ENCODE data around the gene MAN1A1. TPM values are rescaled to one million over a fixed set of nuclear protein-coding genes. Genes with fewer than 3 reads are reported as not detected.

Gene MAN1A1
- total RNA-seq, 2 donors from 2014 or later = 17.9 to 27.9 TPM

DNA sequence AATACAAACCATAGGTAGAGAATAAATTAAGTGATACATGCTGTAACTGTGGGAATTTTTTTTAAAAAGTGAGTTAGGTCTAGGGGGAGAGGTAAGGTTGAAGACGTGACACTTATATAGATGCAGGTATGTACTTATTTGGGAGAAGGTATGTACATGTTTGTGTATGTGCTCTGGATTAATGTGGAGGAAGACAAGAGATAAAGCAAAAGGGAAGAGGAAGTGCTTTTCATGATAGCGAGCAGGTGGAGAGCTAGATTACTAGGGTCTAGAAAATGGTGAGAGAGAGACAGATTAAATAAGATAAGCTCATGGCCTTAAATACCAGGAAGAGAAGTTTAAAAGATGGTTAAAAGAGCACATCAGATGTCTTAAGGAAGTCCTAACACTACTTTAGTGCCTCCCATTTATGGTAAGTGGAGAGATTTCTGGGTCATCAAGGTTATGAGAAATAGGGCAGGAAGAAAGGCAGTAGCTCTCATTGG, 92.5 kb downstream of the MAN1A1 start:
- Histone ChIP-seq H3K4me3 (no peak overlapping the region), H3K9me3 (no peaks in the 10 kb centered on the region), H3K27me3 (replicated peaks; ENCODE audit: insufficient read depth) (no peaks in the 10 kb centered on the region), H3K4me1 (replicated peaks) (no peaks in the 10 kb centered on the region), H3K36me3 (no peaks in the 10 kb centered on the region), H3K27ac (no peak overlapping the region)
- TF ChIP-seq POLR2A (IDR thresholded peaks at IDR 0.05) = no peak
- TF ChIP-seq, protein P1, sequence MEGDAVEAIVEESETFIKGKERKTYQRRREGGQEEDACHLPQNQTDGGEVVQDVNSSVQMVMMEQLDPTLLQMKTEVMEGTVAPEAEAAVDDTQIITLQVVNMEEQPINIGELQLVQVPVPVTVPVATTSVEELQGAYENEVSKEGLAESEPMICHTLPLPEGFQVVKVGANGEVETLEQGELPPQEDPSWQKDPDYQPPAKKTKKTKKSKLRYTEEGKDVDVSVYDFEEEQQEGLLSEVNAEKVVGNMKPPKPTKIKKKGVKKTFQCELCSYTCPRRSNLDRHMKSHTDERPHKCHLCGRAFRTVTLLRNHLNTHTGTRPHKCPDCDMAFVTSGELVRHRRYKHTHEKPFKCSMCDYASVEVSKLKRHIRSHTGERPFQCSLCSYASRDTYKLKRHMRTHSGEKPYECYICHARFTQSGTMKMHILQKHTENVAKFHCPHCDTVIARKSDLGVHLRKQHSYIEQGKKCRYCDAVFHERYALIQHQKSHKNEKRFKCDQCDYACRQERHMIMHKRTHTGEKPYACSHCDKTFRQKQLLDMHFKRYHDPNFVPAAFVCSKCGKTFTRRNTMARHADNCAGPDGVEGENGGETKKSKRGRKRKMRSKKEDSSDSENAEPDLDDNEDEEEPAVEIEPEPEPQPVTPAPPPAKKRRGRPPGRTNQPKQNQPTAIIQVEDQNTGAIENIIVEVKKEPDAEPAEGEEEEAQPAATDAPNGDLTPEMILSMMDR (IDR thresholded peaks at IDR 0.05) = no peak
- DNase-seq (ENCODE audit: low spot score) = no peak
- 88% methylated on average over 2 of the region's 2 CpGs for WGBS
- intact Hi-C loops (cut with DNase I) = no loop called here

DNA sequence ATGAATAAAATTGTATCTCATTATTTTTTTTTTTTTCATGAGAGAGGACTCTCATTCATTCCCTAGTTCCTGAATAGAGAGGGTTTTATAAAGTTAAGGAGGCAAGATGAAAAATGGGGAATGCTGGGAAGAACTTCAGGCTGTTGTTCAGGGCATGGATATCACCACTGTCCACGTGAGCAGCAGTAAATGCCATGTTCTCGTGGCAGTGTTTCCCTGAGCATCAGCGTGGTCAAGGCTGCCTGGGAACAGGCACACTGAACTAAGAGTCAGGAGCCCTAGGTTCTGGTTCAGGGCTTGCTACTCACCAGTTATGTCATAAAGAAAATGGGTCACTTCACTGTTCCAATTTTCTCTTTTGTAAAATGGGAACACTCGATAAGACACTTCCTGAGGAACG, 93.2 kb downstream of the MAN1A1 start:
- Histone ChIP-seq H3K36me3 (no peaks in the 10 kb centered on the region), H3K27me3 (replicated peaks; ENCODE audit: insufficient read depth) (no peaks in the 10 kb centered on the region), H3K4me1 (replicated peaks) (no peaks in the 10 kb centered on the region), H3K4me3 (no peak overlapping the region), H3K9me3 (no peaks in the 10 kb centered on the region), H3K27ac (no peak overlapping the region)
- intact Hi-C loops (cut with DNase I) = no loop called here
- TF ChIP-seq POLR2AphosphoS5 (IDR thresholded peaks at IDR 0.05) (no peak), POLR2A (IDR thresholded peaks at IDR 0.05) (no peak)
- TF ChIP-seq, protein P1 (IDR thresholded peaks at IDR 0.05) = no peak
- no peak for DNase-seq (ENCODE audit: low spot score)
- 92% methylated on average over 5 of the region's 5 CpGs for WGBS

DNA sequence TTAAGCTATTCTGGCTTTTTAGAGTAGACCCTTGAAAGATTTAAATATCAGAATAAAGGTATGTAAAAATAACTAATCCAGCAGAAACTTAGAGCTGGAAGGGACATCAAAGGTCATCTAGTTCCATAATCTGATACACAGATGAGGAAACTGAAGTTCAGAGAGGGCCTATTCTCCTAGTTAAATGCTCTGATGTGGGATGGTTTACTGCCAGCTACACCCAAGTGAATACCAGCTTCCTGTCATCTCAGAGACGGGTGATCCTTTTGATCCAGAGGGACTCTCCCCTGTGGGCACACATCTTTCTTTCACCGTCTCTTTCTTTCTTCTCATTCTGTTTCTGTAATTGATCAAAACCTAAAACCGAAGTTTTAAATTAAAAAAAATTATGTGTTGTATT, 94.1 kb downstream of the MAN1A1 start:
- H3K27ac ChIP-seq = no peak overlapping the region
- H3K36me3 ChIP-seq = no peaks in the 10 kb centered on the region
- H3K4me3 ChIP-seq = no peak overlapping the region
- WGBS = 94% methylated on average over 3 of the region's 3 CpGs
- intact Hi-C loops (cut with DNase I) = no loop called here
- DNase-seq (ENCODE audit: low spot score) = no peak
- no peaks in the 10 kb centered on the region for H3K9me3 ChIP-seq
- H3K27me3 ChIP-seq (replicated peaks; ENCODE audit: insufficient read depth) = no peaks in the 10 kb centered on the region
- TF ChIP-seq, protein P1 (IDR thresholded peaks at IDR 0.05) = no peak
- no peak for TF ChIP-seq POLR2A (IDR thresholded peaks at IDR 0.05)
- TF ChIP-seq POLR2AphosphoS5 (IDR thresholded peaks at IDR 0.05) = no peak
- H3K4me1 ChIP-seq (replicated peaks) = no peaks in the 10 kb centered on the region

DNA sequence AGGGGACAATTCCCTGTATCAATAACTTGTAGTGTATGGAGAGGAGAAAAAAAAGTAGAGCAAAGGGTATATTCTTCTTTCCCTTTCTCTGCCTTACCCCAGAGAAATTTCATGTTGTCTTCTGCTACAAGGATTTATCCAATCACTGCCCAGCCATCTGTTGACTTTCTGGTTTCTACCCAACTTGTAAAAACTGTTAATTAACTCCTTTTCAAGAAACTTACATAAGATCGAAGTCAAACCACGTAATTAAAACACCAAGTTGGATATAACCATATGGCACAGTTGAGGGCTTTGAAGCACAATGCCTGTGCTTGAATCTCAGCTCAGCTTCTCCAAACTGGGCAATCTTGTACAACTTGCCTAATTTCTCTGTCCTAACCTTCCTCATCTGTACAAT, 99.5 kb downstream of the MAN1A1 start:
- no peaks in the 10 kb centered on the region for H3K36me3 ChIP-seq

DNA sequence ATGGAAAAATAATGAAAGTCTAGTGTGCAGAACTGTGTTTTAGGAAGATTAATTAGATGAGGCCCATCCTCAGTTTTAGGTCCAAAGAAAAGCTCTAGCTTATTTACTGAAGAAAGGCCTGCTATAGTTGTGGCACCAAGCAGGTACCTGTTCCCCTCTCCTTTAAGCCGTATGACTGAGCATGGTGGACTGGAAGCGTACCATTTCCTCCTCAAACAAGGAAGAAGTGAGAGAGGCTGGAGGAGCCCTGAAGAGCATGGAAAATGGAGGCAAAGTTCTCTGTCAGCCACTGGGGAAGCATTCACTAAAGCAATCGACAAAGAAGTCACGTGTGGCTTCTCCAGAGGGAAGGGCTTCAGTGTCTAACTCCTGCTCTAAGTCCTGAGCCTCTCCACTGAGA, 100.2 kb downstream of the MAN1A1 start:
- 96% methylated on average over 4 of the region's 4 CpGs for WGBS
- H3K4me3 ChIP-seq = no peak overlapping the region
- H3K27me3 ChIP-seq (replicated peaks; ENCODE audit: insufficient read depth) = no peaks in the 10 kb centered on the region
- H3K9me3 ChIP-seq = no peaks in the 10 kb centered on the region
- no peak overlapping the region for H3K27ac ChIP-seq
- TF ChIP-seq POLR2A (IDR thresholded peaks at IDR 0.05) (no peak), POLR2AphosphoS5 (IDR thresholded peaks at IDR 0.05) (no peak)
- TF ChIP-seq, protein P1 (IDR thresholded peaks at IDR 0.05) = no peak
- intact Hi-C loops (cut with DNase I) = no loop called here
- no peaks in the 10 kb centered on the region for H3K4me1 ChIP-seq (replicated peaks)
- DNase-seq (ENCODE audit: low spot score) = no peak
- no peaks in the 10 kb centered on the region for H3K36me3 ChIP-seq

More for the DNA sequence above, 99.5 kb downstream of the MAN1A1 start:
- no peaks in the 10 kb centered on the region for H3K9me3 ChIP-seq
- intact Hi-C loops (cut with DNase I) = no loop called here
- H3K4me1 ChIP-seq (replicated peaks) = no peaks in the 10 kb centered on the region
- TF ChIP-seq POLR2A (IDR thresholded peaks at IDR 0.05) (no peak), POLR2AphosphoS5 (IDR thresholded peaks at IDR 0.05) (no peak)
- TF ChIP-seq, protein P1 (IDR thresholded peaks at IDR 0.05) = no peak
- no peak overlapping the region for H3K27ac ChIP-seq
- no peaks in the 10 kb centered on the region for H3K27me3 ChIP-seq (replicated peaks; ENCODE audit: insufficient read depth)
- 83% methylated on average over 2 of the region's 2 CpGs for WGBS
- no peak for DNase-seq (ENCODE audit: low spot score)
- no peak overlapping the region for H3K4me3 ChIP-seq

Measured in prostate gland (tissue), 2 donors.